Measurements from ENCODE around the gene DRC7. TPM values are rescaled to one million over a fixed set of nuclear protein-coding genes. Genes with fewer than 3 reads are reported as not detected.

The DRC7 gene
- total and polyA plus RNA-seq, 10 of the 15 experiments (the other 5 are each of a cell fraction or from before 2014, with no cell fraction given): 0.06 to 0.49 (median 0.14) TPM; not detected in 4

GRCh38 chr16:57735755-57736418 lies 41.3 kb downstream of the DRC7 start, which contains the start of gene KATNB1:
TSS of gene KATNB1 (plus strand) at chr16:57735770. CDS start at chr16:57737244, 1,474 bp downstream.
- peak within 1 kb of the TSS; percentile 99 for H2AFZ ChIP-seq (ENCODE audit: control insufficient read depth, low read depth, low read length)
- DNase-seq (ENCODE audit: low read depth, low spot score) (no peak), ATAC-seq (peak; percentile 52), FAIRE-seq (no peak)
- peak within 1 kb of the TSS; percentile 83 for H3K4me3 ChIP-seq
- ChIA-PET POLR2A (interaction anchor here (0.6 to 1.8 kb wide), 10 partner anchors 14 to 921 kb away, joined by 3 to 10 read pairs (median 5); partner anchors contain the start of genes CFAP20 and USB1), CTCF (interaction anchor here (0.7 to 3.1 kb wide), 15 partner anchors 9 to 387 kb away, joined by 3 to 20 read pairs (median 4); no protein-coding TSS in a partner anchor), SMC1A (ENCODE audit: uncharacterized antibody, unreplicated experiment) (interaction anchor here (0.6 to 3.1 kb wide), 16 partner anchors 10 to 394 kb away, joined by 3 to 12 read pairs (median 3); partner anchors contain the start of gene DRC7), RAD21 (ENCODE audit: unreplicated experiment) (interaction anchor here (0.5 to 2.9 kb wide), 12 partner anchors 11 to 729 kb away, joined by 3 to 18 read pairs (median 4); no protein-coding TSS in a partner anchor)
- peak within 1 kb of the TSS; percentile 92 for H3K4me2 ChIP-seq (ENCODE audit: control insufficient read depth, insufficient read depth)
- in situ Hi-C loops (cut with MboI): no loop called here
- H3K36me3 ChIP-seq (ENCODE audit: control insufficient read depth in 2 of 2, insufficient read depth in 2 of 2, low read length in 1 of 2): no peaks in the 10 kb centered on the region
- H3K79me2 ChIP-seq (ENCODE audit: control insufficient read depth, insufficient read depth, low read length): peaks cover 9% of the 10 kb centered on the region
- no peaks in the 10 kb centered on the region for H4K20me1 ChIP-seq (ENCODE audit: control insufficient read depth, insufficient read depth)
- intact Hi-C loops (cut with micrococcal nuclease; ENCODE audit: unreplicated experiment): loop anchor here (2.0 to 5.0 kb wide), 3 partner anchors 45 to 159 kb away; no protein-coding TSS in a partner anchor
- WGBS (ENCODE audit: insufficient coverage, insufficient replicate concordance, low lambda C conversion rate, missing lambda C conversion rate): 1% methylated on average over 35 of the region's 35 CpGs
- H3K27ac ChIP-seq (ENCODE audit: control insufficient read depth, insufficient read depth): peak within 1 kb of the TSS; percentile 96
- peaks cover 4% of the 10 kb centered on the region; the same call in 2 of the 3 replicates for H3K9me3 ChIP-seq (replicated peaks; ENCODE audit: control insufficient read depth, insufficient read depth, low read length)
- no TSS peak for BruUV-seq (replicated peaks)
- H3K9ac ChIP-seq (ENCODE audit: control insufficient read depth, insufficient read depth, low read length): peak within 1 kb of the TSS; percentile 89
- peaks cover 10% of the 10 kb centered on the region for H3K4me1 ChIP-seq (ENCODE audit: control insufficient read depth, insufficient read depth, low read length)
- H3K27me3 ChIP-seq (replicated peaks in 1 of 2; ENCODE audit: control insufficient read depth in 2 of 2, insufficient read depth in 2 of 2, low read length in 1 of 2): no peaks in the 10 kb centered on the region
- no peak; the same call in 1 of the 2 replicates for TF ChIP-seq RUNX3 (IDR thresholded peaks at IDR 0.05; ENCODE audit: low read length)
- no peak for TF ChIP-seq CREB1 (IDR thresholded peaks at IDR 0.05; ENCODE audit: low read depth)
- TF ChIP-seq SIN3A (IDR thresholded peaks at IDR 0.05; ENCODE audit: low read depth, low read length): peak; percentile 31; the same call in 1 of the 2 replicates
- no peak for TF ChIP-seq NR2F1 (conservative IDR thresholded peaks at IDR 0.05)
- TF ChIP-seq LARP7 (IDR thresholded peaks at IDR 0.05): no peak
- TF ChIP-seq ZNF384 (IDR thresholded peaks at IDR 0.05; ENCODE audit: borderline replicate concordance, low read depth, low read length): no peak
- TF ChIP-seq IRF3 (IDR thresholded peaks at IDR 0.05): no peak
- TF ChIP-seq, protein P1, sequence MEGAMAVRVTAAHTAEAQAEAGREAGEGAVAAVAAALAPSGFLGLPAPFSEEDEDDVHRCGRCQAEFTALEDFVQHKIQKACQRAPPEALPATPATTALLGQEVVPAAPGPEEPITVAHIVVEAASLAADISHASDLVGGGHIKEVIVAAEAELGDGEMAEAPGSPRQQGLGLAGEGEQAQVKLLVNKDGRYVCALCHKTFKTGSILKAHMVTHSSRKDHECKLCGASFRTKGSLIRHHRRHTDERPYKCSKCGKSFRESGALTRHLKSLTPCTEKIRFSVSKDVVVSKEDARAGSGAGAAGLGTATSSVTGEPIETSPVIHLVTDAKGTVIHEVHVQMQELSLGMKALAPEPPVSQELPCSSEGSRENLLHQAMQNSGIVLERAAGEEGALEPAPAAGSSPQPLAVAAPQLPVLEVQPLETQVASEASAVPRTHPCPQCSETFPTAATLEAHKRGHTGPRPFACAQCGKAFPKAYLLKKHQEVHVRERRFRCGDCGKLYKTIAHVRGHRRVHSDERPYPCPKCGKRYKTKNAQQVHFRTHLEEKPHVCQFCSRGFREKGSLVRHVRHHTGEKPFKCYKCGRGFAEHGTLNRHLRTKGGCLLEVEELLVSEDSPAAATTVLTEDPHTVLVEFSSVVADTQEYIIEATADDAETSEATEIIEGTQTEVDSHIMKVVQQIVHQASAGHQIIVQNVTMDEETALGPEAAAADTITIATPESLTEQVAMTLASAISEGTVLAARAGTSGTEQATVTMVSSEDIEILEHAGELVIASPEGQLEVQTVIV (IDR thresholded peaks at IDR 0.05; ENCODE audit: borderline replicate concordance, partially characterized antibody): no peak
- TF ChIP-seq ZBED1 (IDR thresholded peaks at IDR 0.05; ENCODE audit: borderline replicate concordance): no peak
- TF ChIP-seq, protein P2, sequence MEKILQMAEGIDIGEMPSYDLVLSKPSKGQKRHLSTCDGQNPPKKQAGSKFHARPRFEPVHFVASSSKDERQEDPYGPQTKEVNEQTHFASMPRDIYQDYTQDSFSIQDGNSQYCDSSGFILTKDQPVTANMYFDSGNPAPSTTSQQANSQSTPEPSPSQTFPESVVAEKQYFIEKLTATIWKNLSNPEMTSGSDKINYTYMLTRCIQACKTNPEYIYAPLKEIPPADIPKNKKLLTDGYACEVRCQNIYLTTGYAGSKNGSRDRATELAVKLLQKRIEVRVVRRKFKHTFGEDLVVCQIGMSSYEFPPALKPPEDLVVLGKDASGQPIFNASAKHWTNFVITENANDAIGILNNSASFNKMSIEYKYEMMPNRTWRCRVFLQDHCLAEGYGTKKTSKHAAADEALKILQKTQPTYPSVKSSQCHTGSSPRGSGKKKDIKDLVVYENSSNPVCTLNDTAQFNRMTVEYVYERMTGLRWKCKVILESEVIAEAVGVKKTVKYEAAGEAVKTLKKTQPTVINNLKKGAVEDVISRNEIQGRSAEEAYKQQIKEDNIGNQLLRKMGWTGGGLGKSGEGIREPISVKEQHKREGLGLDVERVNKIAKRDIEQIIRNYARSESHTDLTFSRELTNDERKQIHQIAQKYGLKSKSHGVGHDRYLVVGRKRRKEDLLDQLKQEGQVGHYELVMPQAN (conservative IDR thresholded peaks at IDR 0.05): peak; percentile 73; the same call in 1 of the 2 replicates
- TF ChIP-seq TCF3 (IDR thresholded peaks at IDR 0.05; ENCODE audit: borderline replicate concordance, insufficient read depth, low read depth, low read length): 0 out of 2 replicates have a peak, but pooled peaks have one; percentile 9
- TF ChIP-seq POLR2A (IDR thresholded peaks at IDR 0.05; ENCODE audit: low read depth, low read length): peak; percentile 53
- no peak for TF ChIP-seq SREBF2 (IDR thresholded peaks at IDR 0.05; ENCODE audit: low read length)
- no peak for TF ChIP-seq CREM (IDR thresholded peaks at IDR 0.05; ENCODE audit: low read depth)
- TF ChIP-seq ASH2L (IDR thresholded peaks at IDR 0.05; ENCODE audit: borderline replicate concordance, low read depth): no peak
- no peak for TF ChIP-seq BMI1 (IDR thresholded peaks at IDR 0.05; ENCODE audit: borderline replicate concordance)
- no peak for TF ChIP-seq CHD1 (IDR thresholded peaks at IDR 0.05; ENCODE audit: low read depth, low read length)
- TF ChIP-seq RELA (IDR thresholded peaks at IDR 0.05; ENCODE audit: borderline replicate concordance, partially characterized antibody): peak; percentile 40
- TF ChIP-seq, protein P3, sequence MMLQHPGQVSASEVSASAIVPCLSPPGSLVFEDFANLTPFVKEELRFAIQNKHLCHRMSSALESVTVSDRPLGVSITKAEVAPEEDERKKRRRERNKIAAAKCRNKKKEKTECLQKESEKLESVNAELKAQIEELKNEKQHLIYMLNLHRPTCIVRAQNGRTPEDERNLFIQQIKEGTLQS (IDR thresholded peaks at IDR 0.05; ENCODE audit: borderline replicate concordance, extremely low read depth, low read depth, low read length): no peak
